GM18519 (cell line): ENCODE data around the gene SPECC1L.

Source experiments
- ATAC-seq: cut with Tn5 transposase; IDR thresholded peaks from one replicate; pipeline ENCODE4 v1.9.1; 2021; ENCODE audit warnings: mild to moderate bottlenecking, moderate library complexity; ENCODE audit not compliant: unreplicated experiment, low FRiP score

Gene SPECC1L

DNA sequence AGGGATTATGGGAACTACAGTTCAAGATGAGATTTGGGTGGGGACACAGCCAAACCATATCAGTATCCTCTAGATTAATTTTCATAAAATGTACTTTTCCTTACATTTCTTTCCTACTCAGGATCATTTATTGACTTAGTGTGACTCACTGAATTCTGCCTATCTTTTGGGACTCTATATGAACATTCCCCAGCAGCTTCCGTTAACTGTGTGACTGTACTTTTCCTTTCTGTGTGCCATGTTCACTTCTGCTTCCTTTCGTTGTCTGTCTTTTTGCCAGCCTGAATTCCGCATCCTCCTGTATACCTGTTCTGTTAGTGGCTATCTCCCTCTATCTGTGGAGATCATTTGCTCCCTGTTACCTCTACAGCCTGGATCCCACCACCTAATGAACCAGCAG is 48.8 kb downstream of the SPECC1L start:
- ATAC-seq: no peak

DNA sequence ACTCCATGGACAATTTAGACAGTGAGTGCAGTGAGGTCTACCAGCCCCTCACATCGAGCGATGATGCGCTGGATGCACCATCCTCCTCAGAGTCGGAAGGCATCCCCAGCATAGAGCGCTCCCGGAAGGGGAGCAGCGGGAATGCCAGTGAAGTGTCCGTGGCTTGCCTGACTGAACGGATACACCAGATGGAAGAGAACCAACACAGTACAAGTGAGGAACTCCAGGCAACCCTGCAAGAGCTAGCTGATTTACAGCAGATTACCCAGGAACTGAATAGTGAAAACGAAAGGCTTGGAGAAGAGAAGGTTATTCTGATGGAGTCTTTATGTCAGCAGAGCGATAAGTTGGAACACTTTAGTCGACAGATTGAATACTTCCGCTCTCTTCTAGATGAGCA is 51.4 kb downstream of the SPECC1L start:
- ATAC-seq: no peak

- ATAC-seq: no peak
Measured at GRCh38 chr22:24322522-24322921, 51.9 kb downstream of the SPECC1L start.

DNA sequence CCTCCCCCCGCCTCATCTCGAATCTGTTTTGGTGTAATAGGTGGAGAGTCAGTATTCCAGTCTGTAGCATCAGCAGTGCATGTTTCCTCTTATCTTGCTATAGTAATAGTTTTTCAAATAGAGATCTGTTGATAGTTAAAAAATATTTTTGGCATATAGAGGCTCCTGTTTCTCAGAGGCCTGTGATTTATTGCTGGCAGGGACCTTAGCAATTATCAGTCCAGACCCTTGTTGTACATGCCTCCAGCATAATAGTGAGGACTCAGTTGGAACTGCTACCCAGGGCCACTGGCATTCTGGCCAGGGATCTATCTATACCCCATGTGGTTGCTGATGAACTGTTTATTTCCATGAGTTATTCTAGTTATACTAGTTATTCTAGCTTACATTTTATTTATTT is 52.6 kb downstream of the SPECC1L start:
- no peak for ATAC-seq

GRCh38 chr22:24323695-24324094 is 53.1 kb downstream of the SPECC1L start:
- ATAC-seq: no peak

DNA sequence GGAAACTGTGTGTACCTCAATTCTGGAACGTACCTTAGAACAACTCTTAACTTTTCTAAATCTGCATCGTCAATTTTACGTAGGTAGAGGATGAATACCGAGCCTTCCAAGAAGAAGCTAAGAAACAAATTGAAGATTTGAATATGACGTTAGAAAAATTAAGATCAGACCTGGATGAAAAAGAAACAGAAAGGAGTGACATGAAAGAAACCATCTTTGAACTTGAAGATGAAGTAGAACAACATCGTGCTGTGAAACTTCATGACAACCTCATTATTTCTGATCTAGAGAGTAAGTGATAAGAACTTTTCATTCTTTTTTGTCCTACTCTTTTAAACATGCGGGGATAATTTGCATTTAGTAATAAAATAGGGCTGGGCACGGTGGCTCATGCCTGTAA is 53.5 kb downstream of the SPECC1L start:
- ATAC-seq: no peak

GRCh38 chr22:24325105-24325757 is 54.6 kb downstream of the SPECC1L start:
- ATAC-seq: no peak

DNA sequence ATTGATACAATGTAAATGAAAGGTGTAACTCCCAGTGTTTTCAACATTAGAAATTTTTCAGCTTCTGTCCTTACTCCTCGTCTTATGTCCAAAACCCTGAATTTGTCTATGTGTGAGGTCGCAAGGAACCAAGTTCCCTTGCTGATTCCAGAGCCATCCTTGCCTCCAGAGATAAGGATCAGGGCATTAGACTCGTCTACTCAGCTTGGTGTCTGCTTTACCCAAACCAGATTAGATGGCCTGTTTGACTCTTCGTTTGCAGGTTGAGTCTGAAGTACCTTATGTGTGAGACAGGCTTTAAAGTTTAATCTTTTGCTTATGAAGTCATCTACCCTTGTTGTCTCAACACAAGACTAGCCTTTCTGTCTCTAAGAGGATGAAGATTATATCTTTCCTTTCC is 55.6 kb downstream of the SPECC1L start:
- ATAC-seq: no peak

DNA sequence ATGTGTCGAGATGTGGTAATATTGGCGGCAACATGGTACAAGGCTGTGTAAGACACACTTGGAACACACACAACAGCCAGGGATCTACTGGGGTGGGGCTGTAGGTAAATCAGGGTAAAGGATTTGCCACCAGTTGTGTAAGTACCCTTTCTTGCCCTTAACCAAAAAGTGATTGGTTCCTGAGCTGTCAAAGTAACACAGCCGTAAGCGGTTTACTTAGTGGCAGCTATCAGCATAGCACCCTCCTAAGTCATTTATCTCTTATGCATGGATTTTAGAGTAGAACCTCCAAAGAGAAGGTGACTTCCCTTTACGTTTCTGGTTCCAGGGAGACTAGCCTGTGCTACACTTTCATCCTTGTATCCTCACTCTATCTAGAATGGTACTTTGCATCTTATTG is 57.2 kb downstream of the SPECC1L start:
- no peak for ATAC-seq

DNA sequence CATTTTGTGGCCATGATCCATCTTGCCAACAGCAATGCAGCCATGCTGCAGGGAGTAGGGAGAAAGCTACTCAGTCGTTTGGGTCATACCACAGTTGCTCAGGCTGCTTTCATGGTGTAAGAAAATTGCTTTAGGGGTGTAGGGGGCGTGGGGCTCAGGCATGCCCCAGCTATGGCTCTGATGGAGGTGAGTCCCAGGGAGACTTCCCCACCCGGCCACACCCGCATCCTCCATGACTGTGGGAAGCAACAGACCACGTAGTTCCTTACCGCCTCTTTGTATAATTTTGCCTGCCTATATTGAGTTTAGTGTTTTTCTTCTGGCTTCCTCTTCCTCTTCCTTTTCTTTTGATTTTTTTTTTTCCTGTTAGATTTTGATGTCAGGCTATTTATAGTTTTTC is 58.8 kb downstream of the SPECC1L start:
- no peak for ATAC-seq

- no peak for ATAC-seq
Measured at GRCh38 chr22:24330636-24331035, 60.0 kb downstream of the SPECC1L start.

- no peak for ATAC-seq
Measured at GRCh38 chr22:24331468-24332440, 61.1 kb downstream of the SPECC1L start.

GRCh38 chr22:24333301-24333700 is 62.7 kb downstream of the SPECC1L start:
- ATAC-seq: no peak

DNA sequence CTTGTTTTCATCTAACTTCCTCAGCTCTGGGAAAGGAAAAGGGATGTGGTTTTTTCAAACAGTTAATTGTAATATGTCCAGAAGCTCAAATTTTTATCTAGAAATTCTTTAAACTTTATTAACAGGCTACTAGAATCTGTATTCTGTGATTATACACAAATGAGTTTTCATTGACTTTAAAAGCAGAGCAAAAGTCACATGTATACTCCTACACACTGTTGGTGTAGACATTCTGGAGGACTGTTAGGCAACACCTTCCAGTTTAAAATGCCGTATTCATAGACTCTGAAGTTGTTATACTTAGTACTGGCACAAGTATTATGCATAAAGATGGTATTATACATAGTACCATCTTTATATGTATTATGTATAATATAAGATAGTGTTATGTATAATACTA is 64.9 kb downstream of the SPECC1L start:
- no peak for ATAC-seq

GRCh38 chr22:24337894-24338645 is 67.4 kb downstream of the SPECC1L start:
- ATAC-seq: no peak

GRCh38 chr22:24338726-24339451 is 68.3 kb downstream of the SPECC1L start:
- ATAC-seq: no peak

DNA sequence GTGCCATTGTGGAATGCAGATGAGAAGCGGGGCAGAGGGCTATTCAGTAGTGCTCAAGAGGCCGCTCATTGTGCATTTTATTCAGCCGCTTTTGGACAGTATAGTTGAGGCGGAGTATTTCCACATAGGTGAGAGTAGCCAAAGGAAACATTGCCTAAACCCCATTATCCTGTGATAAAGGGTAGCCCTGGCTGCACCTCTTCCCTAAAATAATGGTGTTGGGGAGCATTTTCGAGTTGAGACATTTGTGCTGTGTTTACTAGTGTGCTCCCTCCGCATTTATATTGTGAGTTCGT is 68.8 kb downstream of the SPECC1L start:
- ATAC-seq: no peak

GRCh38 chr22:24341627-24342026 is 71.0 kb downstream of the SPECC1L start:
- no peak for ATAC-seq

- no peak for ATAC-seq
Measured at GRCh38 chr22:24350627-24351026, 80.0 kb downstream of the SPECC1L start.

- no peak for ATAC-seq
Measured at GRCh38 chr22:24353121-24353520, 82.5 kb downstream of the SPECC1L start.

GRCh38 chr22:24355574-24355973 is 84.9 kb downstream of the SPECC1L start:
- ATAC-seq: no peak
